Measurements from ENCODE around the gene CTDSPL.

The CTDSPL gene

DNA sequence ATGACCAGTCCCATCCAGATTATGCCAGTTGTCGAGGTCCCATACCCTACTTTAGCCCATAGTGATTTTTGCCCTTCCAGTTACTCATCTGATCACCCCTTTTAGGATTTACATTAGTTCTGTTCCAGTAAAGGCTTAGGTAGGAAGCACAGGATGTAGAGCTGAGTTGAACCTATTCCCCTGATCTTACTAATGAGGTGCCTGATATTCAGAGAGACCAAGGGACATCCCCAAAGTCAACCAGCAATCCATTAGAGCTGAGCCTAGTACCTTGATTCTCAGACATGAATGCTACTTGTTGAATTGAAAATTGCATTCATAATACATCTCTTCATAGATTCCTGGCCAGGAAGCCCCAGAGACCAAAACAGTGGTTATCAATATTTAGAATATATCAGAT lies 24.7 kb downstream of the CTDSPL start:
- in situ Hi-C loops (cut with HindIII; ENCODE audit: low pct_unique_long_range_greater_than_20kb, low sequenced_read_pairs), result no loop called here
- TF ChIP-seq JUND (IDR thresholded peaks at IDR 0.05; ENCODE audit: low read depth), result no peak
- no peak for DNase-seq (ENCODE audit: low read depth in 1 of 2, low spot score in 1 of 2)

DNA sequence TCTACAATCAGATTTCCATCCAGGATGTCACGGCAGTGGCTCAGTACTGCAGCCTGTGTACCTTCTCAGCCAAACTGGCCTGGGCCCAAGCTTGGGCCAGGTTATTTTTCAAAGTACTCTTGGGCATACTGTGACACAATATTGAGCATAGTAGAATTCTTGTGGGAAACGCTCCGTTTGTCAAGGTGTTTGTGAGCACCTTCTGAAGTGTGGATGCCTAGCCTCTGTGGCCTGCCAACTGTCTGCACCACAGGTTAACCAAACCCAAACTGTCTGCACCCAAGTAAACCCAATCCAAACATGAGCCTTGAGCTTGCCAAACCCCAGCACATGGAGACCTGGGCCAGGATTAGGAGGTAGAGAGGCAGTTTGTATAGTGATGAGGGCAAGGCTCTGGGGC lies 25.4 kb downstream of the CTDSPL start:
- in situ Hi-C loops (cut with HindIII; ENCODE audit: low pct_unique_long_range_greater_than_20kb, low sequenced_read_pairs), result no loop called here
- DNase-seq (ENCODE audit: low read depth in 1 of 2, low spot score in 1 of 2), result peak in 1 of 2 experiments; percentile 81
- no peak for TF ChIP-seq JUND (IDR thresholded peaks at IDR 0.05; ENCODE audit: low read depth)

DNA sequence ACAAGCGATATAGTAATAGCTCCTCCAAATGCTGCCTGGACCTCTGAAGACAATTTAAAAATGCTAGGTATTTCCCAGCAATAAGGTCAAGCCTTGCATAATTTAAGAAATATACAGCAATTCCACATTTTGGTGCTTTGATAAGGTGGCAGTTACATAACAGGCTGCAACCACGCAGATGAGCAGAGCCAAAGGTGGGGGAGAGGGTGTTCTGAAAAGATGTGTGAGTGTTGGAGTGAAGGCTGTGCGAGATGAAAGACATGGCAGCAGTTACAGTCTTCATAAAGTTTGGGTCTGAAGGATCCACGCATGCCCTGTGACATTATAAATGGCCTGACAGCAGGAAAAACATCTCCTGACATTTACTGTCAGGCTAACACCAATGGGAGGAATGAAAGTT lies 26.1 kb downstream of the CTDSPL start:
- no peak for TF ChIP-seq JUND (IDR thresholded peaks at IDR 0.05; ENCODE audit: low read depth)
- no peak for DNase-seq (ENCODE audit: low read depth in 1 of 2, low spot score in 1 of 2)
- in situ Hi-C loops (cut with HindIII; ENCODE audit: low pct_unique_long_range_greater_than_20kb, low sequenced_read_pairs), result no loop called here

DNA sequence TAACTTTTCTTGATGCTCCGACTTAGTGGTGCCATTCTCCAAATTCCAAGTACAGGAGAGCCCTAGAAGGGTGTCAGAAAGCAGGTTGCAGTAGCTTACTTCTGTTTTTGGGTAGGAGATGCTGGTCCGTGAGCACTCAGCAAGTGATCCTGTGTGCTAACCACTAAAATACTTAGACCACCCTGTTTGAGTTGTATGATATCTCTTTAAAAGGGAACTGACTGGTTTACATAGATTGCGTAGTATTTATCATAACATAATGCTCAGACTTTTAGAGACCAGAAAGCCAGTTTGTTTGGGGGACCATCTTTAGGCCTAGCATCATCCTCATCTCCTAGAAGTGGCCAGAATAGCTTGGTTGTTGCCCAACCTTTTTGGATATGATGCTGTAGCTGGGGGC lies 26.7 kb downstream of the CTDSPL start:
- no peak for TF ChIP-seq JUND (IDR thresholded peaks at IDR 0.05; ENCODE audit: low read depth)
- in situ Hi-C loops (cut with HindIII; ENCODE audit: low pct_unique_long_range_greater_than_20kb, low sequenced_read_pairs), result no loop called here
- DNase-seq (ENCODE audit: low read depth in 1 of 2, low spot score in 1 of 2), result no peak

DNA sequence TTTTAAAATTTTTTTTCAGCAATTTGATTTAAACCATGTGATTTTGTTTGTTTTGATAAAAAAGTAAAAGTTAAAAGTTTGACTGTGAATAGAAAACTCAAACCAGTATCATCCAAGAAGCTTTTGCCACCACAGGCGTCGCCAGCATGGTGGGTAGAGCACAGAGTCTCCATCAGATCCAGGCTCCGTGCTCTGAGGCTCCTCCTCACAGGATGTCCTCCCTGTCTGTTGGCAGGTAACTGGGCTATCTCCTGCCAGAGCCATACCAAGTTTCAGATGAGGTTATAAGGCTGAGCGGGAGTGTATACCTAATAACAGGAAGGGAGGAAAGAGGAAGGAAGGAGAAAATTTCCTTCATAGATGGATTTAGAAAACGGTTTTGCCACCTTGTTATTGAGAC lies 28.8 kb downstream of the CTDSPL start:
- in situ Hi-C loops (cut with HindIII; ENCODE audit: low pct_unique_long_range_greater_than_20kb, low sequenced_read_pairs), result no loop called here
- DNase-seq (ENCODE audit: low read depth in 1 of 2, low spot score in 1 of 2), result no peak
- no peak for TF ChIP-seq JUND (IDR thresholded peaks at IDR 0.05; ENCODE audit: low read depth)

DNA sequence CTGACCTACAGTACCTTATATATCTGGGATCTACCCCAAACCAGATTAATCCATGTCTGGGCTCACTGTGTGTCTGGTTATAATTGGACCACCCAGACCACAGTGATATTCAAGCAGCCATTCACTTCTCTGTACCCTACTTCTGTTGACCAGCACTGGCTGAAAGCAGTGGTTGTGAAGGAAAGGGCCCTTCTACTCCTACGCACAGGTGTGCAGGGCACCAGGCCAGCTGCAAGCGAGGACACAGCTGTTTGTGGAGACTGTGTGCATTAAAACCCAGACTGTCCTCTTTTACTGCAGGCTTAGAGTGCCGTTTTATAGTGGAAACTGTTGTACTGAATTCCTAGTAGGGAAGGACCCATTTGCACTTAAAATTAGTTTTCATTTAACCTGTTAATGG lies 29.5 kb downstream of the CTDSPL start:
- in situ Hi-C loops (cut with HindIII; ENCODE audit: low pct_unique_long_range_greater_than_20kb, low sequenced_read_pairs), result no loop called here
- peak in 1 of 2 experiments; percentile 17 for DNase-seq (ENCODE audit: low read depth in 1 of 2, low spot score in 1 of 2)
- no peak for TF ChIP-seq JUND (IDR thresholded peaks at IDR 0.05; ENCODE audit: low read depth)

DNA sequence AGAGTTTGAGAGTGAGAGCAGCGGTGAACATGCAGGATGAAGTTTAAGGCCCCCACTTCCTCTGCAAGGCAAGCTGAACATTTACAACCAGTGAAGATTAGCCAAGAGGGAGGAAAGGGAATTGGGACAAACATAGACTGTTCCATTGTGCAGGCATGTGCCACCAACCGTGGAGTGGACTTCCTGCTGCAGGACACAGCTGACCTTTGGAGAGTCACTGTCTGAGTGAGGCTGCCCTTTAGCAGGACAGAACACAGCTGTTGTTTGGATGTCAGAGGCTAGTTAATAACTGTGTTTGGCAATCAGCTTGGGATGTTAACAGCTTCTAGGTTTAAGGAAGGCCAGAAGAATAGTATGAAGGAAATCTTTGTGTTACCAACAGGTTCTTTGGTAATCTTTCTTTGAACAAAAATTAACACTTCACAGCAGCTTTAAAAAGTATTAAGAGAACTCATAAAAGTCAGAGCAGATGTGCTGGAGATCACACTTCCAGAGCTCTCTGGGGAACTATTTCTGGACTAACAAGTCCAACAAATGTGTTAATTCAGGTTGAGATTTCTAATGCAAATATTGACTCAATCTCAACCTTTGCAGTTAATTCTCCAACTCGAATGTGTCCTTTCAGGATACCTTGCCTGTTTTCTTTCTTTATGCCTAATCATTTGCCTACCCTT lies 31.4 kb downstream of the CTDSPL start:
- no peak for TF ChIP-seq JUND (IDR thresholded peaks at IDR 0.05; ENCODE audit: low read depth)
- DNase-seq (ENCODE audit: low read depth in 1 of 2, low spot score in 1 of 2), result peak in 1 of 2 experiments; percentile 38
- in situ Hi-C loops (cut with HindIII; ENCODE audit: low pct_unique_long_range_greater_than_20kb, low sequenced_read_pairs), result no loop called here

DNA sequence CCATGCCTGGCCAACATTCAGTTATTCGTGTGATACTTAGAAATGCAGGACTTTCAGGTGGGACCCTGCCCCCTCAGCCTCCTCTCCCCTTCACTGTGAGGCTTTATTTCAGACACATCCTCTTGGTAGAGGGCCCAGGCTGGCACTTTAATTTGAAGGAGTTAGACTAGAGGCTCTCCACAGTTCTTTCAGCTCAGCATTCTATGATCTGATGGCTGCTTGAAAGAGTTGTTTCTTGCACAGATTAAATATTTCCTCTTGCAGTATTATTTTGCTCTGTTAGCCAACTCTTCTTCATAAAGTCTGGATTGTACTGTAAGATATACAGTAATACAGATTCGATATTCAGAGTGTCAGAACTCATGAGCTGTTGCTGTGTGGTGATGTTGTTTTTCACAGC lies 35.1 kb downstream of the CTDSPL start:
- no peak for DNase-seq (ENCODE audit: low read depth in 1 of 2, low spot score in 1 of 2)
- in situ Hi-C loops (cut with HindIII; ENCODE audit: low pct_unique_long_range_greater_than_20kb, low sequenced_read_pairs), result no loop called here
- TF ChIP-seq JUND (IDR thresholded peaks at IDR 0.05; ENCODE audit: low read depth), result no peak

DNA sequence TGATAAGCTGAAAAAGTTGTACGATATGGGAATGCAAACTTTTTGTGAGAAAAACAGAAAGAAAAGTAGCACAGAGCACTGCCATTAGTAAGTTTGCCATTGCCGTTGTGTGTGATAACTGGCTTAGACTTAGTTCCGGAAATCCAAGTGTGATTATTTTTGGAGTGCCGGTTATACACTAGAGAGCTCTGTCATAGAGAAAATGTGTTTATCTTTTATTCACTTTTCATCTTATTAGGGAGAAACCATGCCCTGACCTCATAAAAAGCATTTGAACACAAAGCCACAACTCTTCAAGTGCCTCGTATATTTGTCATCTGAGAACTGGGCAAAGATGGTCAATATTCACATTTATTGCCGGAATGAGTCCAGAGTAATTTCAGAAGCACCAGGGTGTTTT lies 36.1 kb downstream of the CTDSPL start:
- in situ Hi-C loops (cut with HindIII; ENCODE audit: low pct_unique_long_range_greater_than_20kb, low sequenced_read_pairs), result no loop called here
- no peak for DNase-seq (ENCODE audit: low read depth in 1 of 2, low spot score in 1 of 2)
- TF ChIP-seq JUND (IDR thresholded peaks at IDR 0.05; ENCODE audit: low read depth), result no peak

DNA sequence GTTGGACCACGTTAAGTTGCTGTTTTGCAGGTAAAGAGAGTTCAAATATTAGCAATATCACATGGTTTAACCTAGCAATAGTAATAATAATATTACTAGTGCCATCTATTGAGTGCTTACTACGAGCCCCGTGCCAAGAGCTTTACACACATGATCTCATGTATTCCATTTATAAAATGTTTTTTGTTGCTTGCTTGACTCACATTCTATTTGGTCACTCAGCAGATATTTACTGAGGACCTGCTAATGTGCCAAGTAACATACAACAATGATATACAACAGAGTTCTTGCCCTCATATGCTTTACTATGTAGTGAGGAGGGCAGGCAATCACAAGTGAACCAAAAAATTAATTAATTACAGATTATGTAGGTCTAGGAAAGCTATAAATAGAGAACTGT lies 36.7 kb downstream of the CTDSPL start:
- in situ Hi-C loops (cut with HindIII; ENCODE audit: low pct_unique_long_range_greater_than_20kb, low sequenced_read_pairs), result no loop called here
- TF ChIP-seq JUND (IDR thresholded peaks at IDR 0.05; ENCODE audit: low read depth), result no peak
- DNase-seq (ENCODE audit: low read depth in 1 of 2, low spot score in 1 of 2), result no peak

DNA sequence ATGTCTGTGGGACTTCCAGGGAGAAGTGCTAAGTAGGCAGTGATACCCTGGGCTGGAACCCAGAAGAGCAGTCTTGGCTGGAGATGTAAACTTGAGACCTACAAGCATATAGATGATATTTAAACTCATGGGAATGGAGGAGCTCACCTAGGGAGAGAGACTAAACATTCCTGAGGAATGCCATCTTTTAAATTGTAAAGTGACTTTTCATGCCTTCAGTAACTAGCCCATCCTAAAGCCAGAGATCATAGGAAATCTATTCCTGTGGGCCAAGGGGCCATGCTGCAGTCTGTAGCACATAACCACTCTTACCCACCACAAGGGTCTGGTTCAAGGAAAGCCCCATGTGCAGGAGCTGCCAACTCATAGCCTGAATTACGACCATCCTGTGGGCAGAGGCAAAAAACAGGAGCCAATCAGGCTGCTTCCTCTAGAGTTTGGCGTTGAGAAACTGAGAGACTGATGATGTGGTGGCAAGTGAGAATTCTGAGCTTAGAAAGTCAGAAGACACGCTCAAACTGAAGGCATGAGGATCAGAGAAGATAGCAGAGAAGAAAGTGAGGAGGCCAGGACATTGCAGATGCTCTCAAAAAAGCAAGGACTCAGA lies 37.5 kb downstream of the CTDSPL start:
- TF ChIP-seq JUND (IDR thresholded peaks at IDR 0.05; ENCODE audit: low read depth), result no peak
- in situ Hi-C loops (cut with HindIII; ENCODE audit: low pct_unique_long_range_greater_than_20kb, low sequenced_read_pairs), result no loop called here
- DNase-seq (ENCODE audit: low read depth in 1 of 2, low spot score in 1 of 2), result no peak

DNA sequence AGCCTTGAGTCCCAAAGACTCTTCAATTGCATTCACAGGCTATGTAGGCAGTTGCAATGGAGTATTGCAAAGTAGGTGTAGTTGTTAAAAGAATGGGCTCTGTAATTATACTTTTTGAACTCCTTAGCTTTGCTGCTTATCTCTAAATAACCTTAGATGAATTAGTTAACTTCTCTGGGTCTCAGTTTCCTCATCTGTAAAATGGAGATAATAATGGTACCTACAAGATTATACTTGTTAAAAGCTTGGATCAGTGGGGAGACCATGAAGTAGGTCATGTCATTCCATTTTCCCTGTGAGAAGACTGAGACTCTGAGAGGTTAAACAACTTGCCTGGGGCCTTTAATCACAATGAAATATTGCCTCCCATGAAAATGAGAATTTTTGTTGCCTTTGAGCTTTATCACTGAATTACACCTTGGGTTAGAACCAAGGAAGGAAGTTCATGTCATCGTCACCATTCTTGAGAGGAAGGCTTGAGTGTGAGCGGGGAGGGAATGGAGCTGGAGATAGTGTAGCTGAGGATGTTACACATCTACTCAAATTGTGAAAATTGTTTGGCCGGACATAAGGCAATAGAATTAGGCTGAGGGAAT lies 38.1 kb downstream of the CTDSPL start:
- in situ Hi-C loops (cut with HindIII; ENCODE audit: low pct_unique_long_range_greater_than_20kb, low sequenced_read_pairs), result no loop called here
- DNase-seq (ENCODE audit: low read depth in 1 of 2, low spot score in 1 of 2), result no peak
- no peak for TF ChIP-seq JUND (IDR thresholded peaks at IDR 0.05; ENCODE audit: low read depth)

DNA sequence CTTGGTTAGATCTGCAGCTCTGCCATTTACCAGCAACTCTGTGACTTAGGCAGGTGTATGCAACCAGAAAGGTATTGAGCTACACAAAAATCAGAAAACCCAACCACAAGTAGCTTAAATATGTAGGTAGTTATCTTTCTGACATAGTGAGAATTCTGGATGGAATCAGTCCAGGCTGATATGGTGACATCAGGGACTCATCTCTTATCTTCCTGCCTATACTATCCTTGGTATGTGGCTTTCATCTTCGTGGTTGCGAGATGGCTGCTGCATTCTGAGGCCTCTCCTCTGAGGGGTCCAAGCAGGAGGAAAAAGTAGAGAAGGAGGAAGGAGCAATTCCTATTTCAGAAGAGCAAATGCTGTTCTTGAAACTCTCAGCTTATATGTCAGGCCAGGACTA lies 40.0 kb downstream of the CTDSPL start:
- DNase-seq (ENCODE audit: low read depth in 1 of 2, low spot score in 1 of 2), result no peak
- TF ChIP-seq JUND (IDR thresholded peaks at IDR 0.05; ENCODE audit: low read depth), result no peak
- in situ Hi-C loops (cut with HindIII; ENCODE audit: low pct_unique_long_range_greater_than_20kb, low sequenced_read_pairs), result no loop called here

Measured in T47D (cell line).